Natural killer cell (primary cell): ENCODE results near the gene SLC12A1. TPM values are rescaled to one million over a fixed set of nuclear protein-coding genes. Genes with fewer than 3 reads are reported as not detected.

Source experiments
- ATAC-seq, 3 donors: fragments of 150-1000 bp in 2 of 3; fragments of 200-7000 bp in 1 of 3; cut with Tn5 transposase; 1 replicate in 1 of 3; 2 replicates in 2 of 3; pipeline ENCODE4 v1.10.0; 2021; ENCODE audit warnings: mild to moderate bottlenecking in 2 of 3, moderate library complexity in 2 of 3
- DNase-seq, 2 donors: peaks; one replicate each; pipeline versions ENCODE4 v3.0.0 to v3.0.0-alpha.2; 2013 to 2021; ENCODE audit warnings: mixed read lengths in 1 of 2
- H3K27ac ChIP-seq: one replicate; pipeline ENCODE4 v1.5.1; 2013; ENCODE audit warnings: mild to moderate bottlenecking, low read length
- H3K27me3 ChIP-seq: one replicate; pipeline ENCODE4 v1.6.1; 2013; ENCODE audit warnings: low read length; ENCODE audit not compliant: control insufficient read depth, insufficient read depth
- H3K36me3 ChIP-seq: one replicate; pipeline ENCODE4 v1.6.1; 2013; ENCODE audit warnings: low read length; ENCODE audit not compliant: control insufficient read depth, insufficient read depth
- H3K4me1 ChIP-seq: one replicate; pipeline ENCODE4 v1.6.1; 2013; ENCODE audit warnings: low read length; ENCODE audit not compliant: control insufficient read depth, insufficient read depth
- H3K4me3 ChIP-seq: one replicate; pipeline ENCODE4 v1.5.1; 2013; ENCODE audit warnings: low read length
- H3K9me3 ChIP-seq: one replicate; pipeline ENCODE4 v1.6.1; 2013; ENCODE audit warnings: low read length; ENCODE audit not compliant: control insufficient read depth, insufficient read depth
- H3K27ac Mint-ChIP-seq, 2 donors: one replicate each; pipeline ENCODE4 v1.8.0; 2022; ENCODE audit warnings: mild to moderate bottlenecking in 2 of 2, mixed read lengths in 2 of 2, moderate library complexity in 1 of 2
- H3K27me3 Mint-ChIP-seq, 2 donors: one replicate each; pipeline ENCODE4 v1.8.0; 2022; ENCODE audit warnings: low read depth in 2 of 2, mixed read lengths in 2 of 2
- H3K36me3 Mint-ChIP-seq: one replicate; pipeline ENCODE4 v1.8.0; 2022; ENCODE audit warnings: mixed read lengths
- H3K4me1 Mint-ChIP-seq, 2 donors: one replicate each; pipeline ENCODE4 v1.8.0; 2022; ENCODE audit warnings: mixed read lengths in 2 of 2
- H3K4me3 Mint-ChIP-seq: one replicate; pipeline ENCODE4 v1.8.0; 2022; ENCODE audit warnings: mild to moderate bottlenecking, moderate library complexity, mixed read lengths
- H3K9me3 Mint-ChIP-seq, 2 donors: one replicate each; pipeline ENCODE4 v1.8.0; 2022; ENCODE audit warnings: mixed read lengths in 2 of 2
- WGBS: methylation state at CpG from one replicate; pipeline ENCODE4 v1.1.7; 2013; ENCODE audit warnings: missing lambda C conversion rate; ENCODE audit not compliant: insufficient coverage; 5-methylcytosine and 5-hydroxymethylcytosine counted together
- intact Hi-C: fragments of 100-400 bp; cut with micrococcal nuclease; formaldehyde crosslinking; loops from one replicate; pipeline ENCODE4 v1.14.2; 2022
- total RNA-seq, 4 donors: library from RNA; stranded (reverse); fragments of 120-200 nt in 1 of 4; gene quantifications; one replicate each; pipeline versions ENCODE4 v1.2.3 to v1.2.4, GENCODE V29; 2013 to 2022
- TF ChIP-seq, protein P1 (sequence below): fragments of 200-600 bp; IDR thresholded peaks from one replicate; pipeline ENCODE4 v1.8.0; 2022; ENCODE audit warnings: antibody characterized with exemption

The SLC12A1 gene
- total RNA-seq, 3 donors from 2014 or later (not counting 1 experiment from before 2014, with no cell fraction given), result not detected

DNA sequence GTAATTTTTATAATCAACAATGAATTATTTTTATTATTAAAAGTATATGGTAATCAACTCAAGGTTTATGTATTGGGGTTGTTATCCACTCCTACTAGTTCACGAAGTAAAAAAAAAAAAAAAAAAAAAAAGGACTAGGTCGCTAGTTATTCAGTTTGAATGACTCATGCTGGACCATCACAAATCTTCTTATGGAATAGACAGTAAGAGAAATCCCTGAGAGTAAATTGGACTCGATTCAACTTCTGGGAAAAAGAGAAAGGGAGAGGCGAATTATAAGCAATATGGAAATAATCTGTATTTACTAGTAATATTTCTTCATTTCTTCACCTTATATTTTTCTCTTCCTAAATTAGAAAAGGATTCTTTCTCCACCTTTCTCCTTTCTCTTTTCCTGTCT, 30.0 kb upstream of the SLC12A1 start:
- peaks cover 5 to 10% of the 10 kb centered on the region in 2 donors for H3K27me3 Mint-ChIP-seq

DNA sequence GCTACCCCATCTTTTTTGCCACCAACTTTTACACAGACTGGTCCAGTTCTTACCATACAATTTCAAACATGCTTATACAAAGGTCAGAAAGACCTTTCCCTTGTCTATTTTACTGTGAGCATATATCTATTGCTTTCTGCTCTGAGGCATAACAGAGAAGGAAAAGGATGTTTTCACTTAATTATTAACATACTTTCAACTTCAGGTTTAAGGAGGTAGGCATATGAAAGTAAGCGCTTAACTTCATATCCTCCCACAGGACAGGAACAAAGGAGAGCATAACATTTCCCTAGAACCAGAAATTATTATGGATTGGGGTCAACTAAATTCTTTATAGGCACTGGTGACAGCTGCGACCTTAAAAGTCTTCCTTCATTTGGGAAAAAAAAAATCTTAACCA, 29.1 kb upstream of the SLC12A1 start:
- peaks cover 9% of the 10 kb centered on the region for H3K27me3 ChIP-seq
- ATAC-seq (no peak), DNase-seq (no peak)
- peaks cover 10 to 11% of the 10 kb centered on the region in 2 donors for H3K4me1 Mint-ChIP-seq
- intact Hi-C loops, result no loop called here
- peaks cover 0 to 2% of the 10 kb centered on the region in 2 donors for H3K9me3 Mint-ChIP-seq
- TF ChIP-seq, protein P1, sequence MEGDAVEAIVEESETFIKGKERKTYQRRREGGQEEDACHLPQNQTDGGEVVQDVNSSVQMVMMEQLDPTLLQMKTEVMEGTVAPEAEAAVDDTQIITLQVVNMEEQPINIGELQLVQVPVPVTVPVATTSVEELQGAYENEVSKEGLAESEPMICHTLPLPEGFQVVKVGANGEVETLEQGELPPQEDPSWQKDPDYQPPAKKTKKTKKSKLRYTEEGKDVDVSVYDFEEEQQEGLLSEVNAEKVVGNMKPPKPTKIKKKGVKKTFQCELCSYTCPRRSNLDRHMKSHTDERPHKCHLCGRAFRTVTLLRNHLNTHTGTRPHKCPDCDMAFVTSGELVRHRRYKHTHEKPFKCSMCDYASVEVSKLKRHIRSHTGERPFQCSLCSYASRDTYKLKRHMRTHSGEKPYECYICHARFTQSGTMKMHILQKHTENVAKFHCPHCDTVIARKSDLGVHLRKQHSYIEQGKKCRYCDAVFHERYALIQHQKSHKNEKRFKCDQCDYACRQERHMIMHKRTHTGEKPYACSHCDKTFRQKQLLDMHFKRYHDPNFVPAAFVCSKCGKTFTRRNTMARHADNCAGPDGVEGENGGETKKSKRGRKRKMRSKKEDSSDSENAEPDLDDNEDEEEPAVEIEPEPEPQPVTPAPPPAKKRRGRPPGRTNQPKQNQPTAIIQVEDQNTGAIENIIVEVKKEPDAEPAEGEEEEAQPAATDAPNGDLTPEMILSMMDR, result no peak
- H3K4me3 Mint-ChIP-seq, result peak overlapping the region; percentile 93
- no peaks in the 10 kb centered on the region for H3K36me3 Mint-ChIP-seq
- no peak overlapping the region for H3K27ac ChIP-seq
- H3K9me3 ChIP-seq, result no peaks in the 10 kb centered on the region
- no peaks in the 10 kb centered on the region for H3K36me3 ChIP-seq
- H3K4me1 ChIP-seq, result peaks cover 4% of the 10 kb centered on the region
- peak overlapping the region; percentile 63 to 83 for H3K27ac Mint-ChIP-seq
- H3K27me3 Mint-ChIP-seq, result peaks cover 6 to 13% of the 10 kb centered on the region in 2 donors
- 80% methylated on average over 1 of the region's 2 CpGs for WGBS
- no peak overlapping the region for H3K4me3 ChIP-seq

More for the DNA sequence above, 30.0 kb upstream of the SLC12A1 start:
- TF ChIP-seq, protein P1, result no peak
- no CpG with 5 or more reads among the region's 4 CpGs for WGBS
- DNase-seq, result no peak
- Histone ChIP-seq H3K36me3 (no peaks in the 10 kb centered on the region), H3K27ac (no peak overlapping the region), H3K4me1 (peaks cover 4% of the 10 kb centered on the region), H3K4me3 (no peak overlapping the region), H3K27me3 (peaks cover 8% of the 10 kb centered on the region), H3K9me3 (no peaks in the 10 kb centered on the region)
- H3K27ac Mint-ChIP-seq, result no peak overlapping the region
- peaks cover 10 to 11% of the 10 kb centered on the region in 2 donors for H3K4me1 Mint-ChIP-seq
- no peak overlapping the region for H3K4me3 Mint-ChIP-seq
- no peaks in the 10 kb centered on the region for H3K36me3 Mint-ChIP-seq
- H3K9me3 Mint-ChIP-seq, result peaks cover 0 to 2% of the 10 kb centered on the region in 2 donors
- ATAC-seq, result no peak
- intact Hi-C loops, result no loop called here

DNA sequence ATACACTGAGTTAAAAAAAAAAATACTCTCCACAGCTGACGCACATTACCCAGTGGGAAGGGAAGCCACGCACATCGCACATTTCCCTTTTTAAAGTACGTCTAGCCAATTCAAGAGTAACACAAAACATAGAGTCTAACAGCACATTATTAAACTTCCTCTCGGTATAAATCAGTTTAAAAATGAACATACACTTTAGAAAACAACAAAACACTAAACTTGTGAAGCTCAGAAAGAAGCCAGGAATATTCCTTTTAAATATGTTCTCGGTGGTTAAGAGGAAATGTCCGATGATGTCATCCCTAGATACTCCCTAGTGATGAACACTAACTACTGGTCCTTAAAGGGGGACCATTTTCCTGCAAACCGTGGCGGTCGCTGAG, 28.7 kb upstream of the SLC12A1 start:
- Mint-ChIP-seq H3K4me1 (peaks cover 10 to 11% of the 10 kb centered on the region in 2 donors), H3K4me3 (peak overlapping the region; percentile 93), H3K9me3 (peaks cover 0 to 2% of the 10 kb centered on the region in 2 donors), H3K36me3 (no peaks in the 10 kb centered on the region), H3K27ac (peak overlapping the region; percentile 63 to 83), H3K27me3 (peaks cover 8 to 17% of the 10 kb centered on the region in 2 donors)
- DNase-seq, result peak in 1 of 2 donors; percentile 61
- Histone ChIP-seq H3K4me3 (peak overlapping the region; percentile 44), H3K36me3 (no peaks in the 10 kb centered on the region), H3K9me3 (no peaks in the 10 kb centered on the region), H3K4me1 (peaks cover 4% of the 10 kb centered on the region), H3K27ac (peak overlapping the region; percentile 48), H3K27me3 (peaks cover 11% of the 10 kb centered on the region)
- TF ChIP-seq, protein P1, result no peak
- 4% methylated on average over 8 of the region's 10 CpGs for WGBS
- intact Hi-C loops, result no loop called here
- peak; percentile 53 to 59 (median 55) for ATAC-seq
